ENCODE results near the gene MINDY3. TPM values are rescaled to one million over a fixed set of nuclear protein-coding genes. Genes with fewer than 3 reads are reported as not detected.
"Not testable (repeated sequence)": the region's sequence is repeated elsewhere in the genome, so short reads cannot be mapped to it uniquely, and the experiment has no call there.

MINDY3 gene
- total RNA-seq, 1 experiment from 2014 or later: 10.4 TPM

GRCh38 chr10:15764892-15765454 lies 95.3 kb downstream of the MINDY3 start:
- Histone ChIP-seq H3K27ac (ENCODE audit: low read length) (no peak overlapping the region), H3K4me1 (ENCODE audit: control insufficient read depth, insufficient read depth, low read length) (no peaks in the 10 kb centered on the region), H3K36me3 (ENCODE audit: control insufficient read depth, insufficient read depth, low read length) (no peaks in the 10 kb centered on the region), H3K4me3 (ENCODE audit: low read depth in 2 of 2, low read length in 2 of 2) (no peak overlapping the region), H3K9me3 (ENCODE audit: control insufficient read depth, insufficient read depth, low read depth, low read length) (no peaks in the 10 kb centered on the region), H3K27me3 (ENCODE audit: control insufficient read depth, insufficient read depth, low read length) (no peaks in the 10 kb centered on the region; the same call in 1 of the 2 replicates)
- in situ Hi-C loops (cut with HindIII; ENCODE audit: low pct_unique_long_range_greater_than_20kb, low sequenced_read_pairs): no loop called here
- ChIA-PET POLR2A (no interaction called here), CTCF (no interaction called here)
- intact Hi-C loops (cut with micrococcal nuclease; ENCODE audit: unreplicated experiment): no loop called here
- no peak for ATAC-seq
- DNase-seq (ENCODE audit: low read depth, low spot score): no peak
- BruUV-seq (replicated peaks): no TSS peak
- TF ChIP-seq SIN3A (IDR thresholded peaks at IDR 0.05; ENCODE audit: borderline replicate concordance, insufficient read depth, low read depth, low read length) (no peak), TCF7L2 (IDR thresholded peaks at IDR 0.05; ENCODE audit: low read depth, low read length) (no peak), POLR2AphosphoS5 (IDR thresholded peaks at IDR 0.05; ENCODE audit: low read depth, low read length) (no peak)
- TF ChIP-seq, protein P1, sequence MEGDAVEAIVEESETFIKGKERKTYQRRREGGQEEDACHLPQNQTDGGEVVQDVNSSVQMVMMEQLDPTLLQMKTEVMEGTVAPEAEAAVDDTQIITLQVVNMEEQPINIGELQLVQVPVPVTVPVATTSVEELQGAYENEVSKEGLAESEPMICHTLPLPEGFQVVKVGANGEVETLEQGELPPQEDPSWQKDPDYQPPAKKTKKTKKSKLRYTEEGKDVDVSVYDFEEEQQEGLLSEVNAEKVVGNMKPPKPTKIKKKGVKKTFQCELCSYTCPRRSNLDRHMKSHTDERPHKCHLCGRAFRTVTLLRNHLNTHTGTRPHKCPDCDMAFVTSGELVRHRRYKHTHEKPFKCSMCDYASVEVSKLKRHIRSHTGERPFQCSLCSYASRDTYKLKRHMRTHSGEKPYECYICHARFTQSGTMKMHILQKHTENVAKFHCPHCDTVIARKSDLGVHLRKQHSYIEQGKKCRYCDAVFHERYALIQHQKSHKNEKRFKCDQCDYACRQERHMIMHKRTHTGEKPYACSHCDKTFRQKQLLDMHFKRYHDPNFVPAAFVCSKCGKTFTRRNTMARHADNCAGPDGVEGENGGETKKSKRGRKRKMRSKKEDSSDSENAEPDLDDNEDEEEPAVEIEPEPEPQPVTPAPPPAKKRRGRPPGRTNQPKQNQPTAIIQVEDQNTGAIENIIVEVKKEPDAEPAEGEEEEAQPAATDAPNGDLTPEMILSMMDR (IDR thresholded peaks at IDR 0.05): no peak
- TF ChIP-seq, protein P2, sequence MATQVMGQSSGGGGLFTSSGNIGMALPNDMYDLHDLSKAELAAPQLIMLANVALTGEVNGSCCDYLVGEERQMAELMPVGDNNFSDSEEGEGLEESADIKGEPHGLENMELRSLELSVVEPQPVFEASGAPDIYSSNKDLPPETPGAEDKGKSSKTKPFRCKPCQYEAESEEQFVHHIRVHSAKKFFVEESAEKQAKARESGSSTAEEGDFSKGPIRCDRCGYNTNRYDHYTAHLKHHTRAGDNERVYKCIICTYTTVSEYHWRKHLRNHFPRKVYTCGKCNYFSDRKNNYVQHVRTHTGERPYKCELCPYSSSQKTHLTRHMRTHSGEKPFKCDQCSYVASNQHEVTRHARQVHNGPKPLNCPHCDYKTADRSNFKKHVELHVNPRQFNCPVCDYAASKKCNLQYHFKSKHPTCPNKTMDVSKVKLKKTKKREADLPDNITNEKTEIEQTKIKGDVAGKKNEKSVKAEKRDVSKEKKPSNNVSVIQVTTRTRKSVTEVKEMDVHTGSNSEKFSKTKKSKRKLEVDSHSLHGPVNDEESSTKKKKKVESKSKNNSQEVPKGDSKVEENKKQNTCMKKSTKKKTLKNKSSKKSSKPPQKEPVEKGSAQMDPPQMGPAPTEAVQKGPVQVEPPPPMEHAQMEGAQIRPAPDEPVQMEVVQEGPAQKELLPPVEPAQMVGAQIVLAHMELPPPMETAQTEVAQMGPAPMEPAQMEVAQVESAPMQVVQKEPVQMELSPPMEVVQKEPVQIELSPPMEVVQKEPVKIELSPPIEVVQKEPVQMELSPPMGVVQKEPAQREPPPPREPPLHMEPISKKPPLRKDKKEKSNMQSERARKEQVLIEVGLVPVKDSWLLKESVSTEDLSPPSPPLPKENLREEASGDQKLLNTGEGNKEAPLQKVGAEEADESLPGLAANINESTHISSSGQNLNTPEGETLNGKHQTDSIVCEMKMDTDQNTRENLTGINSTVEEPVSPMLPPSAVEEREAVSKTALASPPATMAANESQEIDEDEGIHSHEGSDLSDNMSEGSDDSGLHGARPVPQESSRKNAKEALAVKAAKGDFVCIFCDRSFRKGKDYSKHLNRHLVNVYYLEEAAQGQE (IDR thresholded peaks at IDR 0.05; ENCODE audit: insufficient read depth in 1 of 2, low read depth in 2 of 2, low read length in 1 of 2): no peak

GRCh38 chr10:15763006-15763405 lies 97.3 kb downstream of the MINDY3 start:
- Histone ChIP-seq H3K27ac (ENCODE audit: low read length) (no peak overlapping the region), H3K9me3 (ENCODE audit: control insufficient read depth, insufficient read depth, low read depth, low read length) (no peaks in the 10 kb centered on the region), H3K36me3 (ENCODE audit: control insufficient read depth, insufficient read depth, low read length) (no peaks in the 10 kb centered on the region), H3K4me3 (ENCODE audit: low read depth in 2 of 2, low read length in 2 of 2) (no peak overlapping the region), H3K27me3 (ENCODE audit: control insufficient read depth, insufficient read depth, low read length) (peaks cover 2% of the 10 kb centered on the region; the same call in 1 of the 2 replicates), H3K4me1 (ENCODE audit: control insufficient read depth, insufficient read depth, low read length) (no peaks in the 10 kb centered on the region)
- DNase-seq (ENCODE audit: low read depth, low spot score): no peak
- no peak for ATAC-seq
- CTCF ChIA-PET: no interaction called here
- no TSS peak for BruUV-seq (replicated peaks)
- POLR2A ChIA-PET: no interaction called here
- intact Hi-C loops (cut with micrococcal nuclease; ENCODE audit: unreplicated experiment) (no loop called here), in situ Hi-C loops (cut with HindIII; ENCODE audit: low pct_unique_long_range_greater_than_20kb, low sequenced_read_pairs) (no loop called here)
- TF ChIP-seq TCF7L2 (IDR thresholded peaks at IDR 0.05; ENCODE audit: low read depth, low read length) (no peak), POLR2AphosphoS5 (IDR thresholded peaks at IDR 0.05; ENCODE audit: low read depth, low read length) (no peak), SIN3A (IDR thresholded peaks at IDR 0.05; ENCODE audit: borderline replicate concordance, insufficient read depth, low read depth, low read length) (no peak)
- TF ChIP-seq, protein P2 (IDR thresholded peaks at IDR 0.05; ENCODE audit: insufficient read depth in 1 of 2, low read depth in 2 of 2, low read length in 1 of 2): no peak
- TF ChIP-seq, protein P1 (IDR thresholded peaks at IDR 0.05): no peak

DNA sequence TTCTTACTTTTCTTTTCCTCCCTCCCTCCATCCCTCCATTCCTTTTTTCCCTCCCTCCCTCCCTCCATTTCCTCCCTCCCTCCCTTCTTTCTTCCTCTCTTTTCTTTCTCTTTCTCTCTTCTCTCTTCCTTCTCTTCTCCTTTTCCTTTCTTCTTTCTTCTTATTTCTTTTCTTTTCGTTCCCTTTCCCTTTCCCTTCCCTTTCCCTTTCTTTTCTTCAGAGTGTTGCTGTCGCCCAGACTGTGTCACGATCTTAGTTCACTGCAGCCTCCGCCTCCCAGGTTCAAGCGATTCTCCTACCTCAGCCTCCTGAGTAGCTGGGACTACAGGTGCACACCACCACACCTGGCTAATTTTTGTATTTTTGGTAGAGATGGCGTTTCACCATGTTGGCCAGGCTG lies 98.1 kb downstream of the MINDY3 start:
- H3K4me3 ChIP-seq (ENCODE audit: low read depth in 2 of 2, low read length in 2 of 2); intact Hi-C loops (cut with micrococcal nuclease; ENCODE audit: unreplicated experiment); in situ Hi-C loops (cut with HindIII; ENCODE audit: low pct_unique_long_range_greater_than_20kb, low sequenced_read_pairs); DNase-seq (ENCODE audit: low read depth, low spot score); H3K9me3 ChIP-seq (ENCODE audit: control insufficient read depth, insufficient read depth, low read depth, low read length); BruUV-seq (replicated peaks); ATAC-seq; H3K4me1 ChIP-seq (ENCODE audit: control insufficient read depth, insufficient read depth, low read length); H3K27ac ChIP-seq (ENCODE audit: low read length); POLR2A ChIA-PET; CTCF ChIA-PET; H3K27me3 ChIP-seq (ENCODE audit: control insufficient read depth, insufficient read depth, low read length); H3K36me3 ChIP-seq (ENCODE audit: control insufficient read depth, insufficient read depth, low read length): not testable (repeated sequence)

All from Panc1 (cell line).